ENCODE results near the gene LRBA.

The LRBA gene

DNA sequence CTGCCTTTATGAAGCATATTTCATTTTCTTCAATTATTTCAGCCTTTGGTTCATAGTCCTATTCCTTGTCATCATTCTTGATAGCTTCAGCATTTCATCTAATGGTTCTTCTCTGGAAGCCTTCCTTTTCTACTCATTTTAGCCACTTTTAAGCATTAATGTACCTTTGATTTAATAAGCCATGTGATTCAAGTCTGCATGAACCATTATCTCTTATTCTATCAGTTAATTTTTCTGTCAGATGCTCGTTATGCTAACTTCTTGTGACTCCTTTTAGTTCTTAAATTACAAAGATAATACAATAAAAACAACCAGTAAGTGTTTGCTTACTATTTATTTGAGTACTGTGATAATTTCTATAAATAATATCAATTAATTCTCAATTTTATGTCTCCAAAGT lies 643.2 kb downstream of the LRBA start:
- FAIRE-seq (no peak), DNase-seq (ENCODE audit: insufficient read length, low spot score) (no peak)
- TF ChIP-seq SPI1 (IDR thresholded peaks at IDR 0.05; ENCODE audit: low read depth, low read length) (no peak), POU2F2 (IDR thresholded peaks at IDR 0.05; ENCODE audit: low read depth, low read length) (no peak), PAX5 (IDR thresholded peaks at IDR 0.05; ENCODE audit: insufficient read depth, low read length, severe bottlenecking) (no peak), POLR2AphosphoS5 (IDR thresholded peaks at IDR 0.05; ENCODE audit: low read depth, low read length) (no peak), POLR2A (IDR thresholded peaks at IDR 0.05; ENCODE audit: low read depth, low read length) (no peak), TAF1 (IDR thresholded peaks at IDR 0.05; ENCODE audit: low read depth, low read length) (no peak)

DNA sequence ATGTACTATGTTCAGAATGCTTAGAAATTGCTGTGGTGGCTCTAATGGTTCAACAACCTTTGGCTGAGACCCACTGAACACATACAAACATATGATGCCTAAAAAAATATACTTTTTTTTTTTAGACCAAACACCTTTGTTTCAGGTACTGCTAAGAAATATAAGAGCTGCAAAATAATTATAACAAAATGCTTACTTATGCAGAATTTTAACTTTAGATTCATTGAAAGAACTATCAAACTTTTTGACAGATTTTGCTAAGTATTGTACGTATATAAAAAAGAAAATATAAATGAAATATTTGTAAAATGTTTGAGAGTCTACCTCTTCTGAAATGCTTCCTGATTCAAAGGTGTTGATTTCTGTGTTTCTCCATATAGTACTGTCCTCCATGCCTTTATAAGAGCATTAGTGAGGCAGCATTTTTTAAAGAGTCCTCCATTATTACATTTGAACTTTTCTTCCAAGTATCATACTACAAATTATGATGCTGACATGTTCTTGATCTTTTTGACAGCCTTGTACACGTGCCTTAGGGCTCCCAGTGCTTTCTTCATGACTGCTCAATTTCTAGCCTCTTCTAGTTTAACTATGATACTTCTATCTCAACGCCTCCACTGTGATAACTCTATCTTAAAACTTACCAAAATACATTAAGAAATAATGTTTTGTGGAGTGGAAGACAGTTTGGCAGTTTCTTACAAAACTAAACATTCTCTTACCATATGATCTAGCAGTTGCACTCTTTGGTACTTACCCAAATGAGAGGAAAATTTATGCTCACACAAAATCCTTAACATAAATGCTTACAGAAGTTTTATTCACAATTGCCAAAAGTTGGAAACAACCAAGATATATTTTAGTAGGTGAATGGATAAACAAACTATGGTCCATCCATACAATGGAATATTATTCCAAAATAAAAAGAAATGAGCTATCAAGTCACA lies 645.4 kb downstream of the LRBA start:
- no peak for FAIRE-seq
- no peak for TF ChIP-seq SPI1 (IDR thresholded peaks at IDR 0.05; ENCODE audit: low read depth, low read length)
- TF ChIP-seq POLR2A (IDR thresholded peaks at IDR 0.05; ENCODE audit: low read depth, low read length): no peak
- no peak for TF ChIP-seq TAF1 (IDR thresholded peaks at IDR 0.05; ENCODE audit: low read depth, low read length)
- TF ChIP-seq PAX5 (IDR thresholded peaks at IDR 0.05; ENCODE audit: insufficient read depth, low read length, severe bottlenecking): no peak
- TF ChIP-seq POU2F2 (IDR thresholded peaks at IDR 0.05; ENCODE audit: low read depth, low read length): no peak
- no peak for TF ChIP-seq POLR2AphosphoS5 (IDR thresholded peaks at IDR 0.05; ENCODE audit: low read depth, low read length)
- no peak for DNase-seq (ENCODE audit: insufficient read length, low spot score)

DNA sequence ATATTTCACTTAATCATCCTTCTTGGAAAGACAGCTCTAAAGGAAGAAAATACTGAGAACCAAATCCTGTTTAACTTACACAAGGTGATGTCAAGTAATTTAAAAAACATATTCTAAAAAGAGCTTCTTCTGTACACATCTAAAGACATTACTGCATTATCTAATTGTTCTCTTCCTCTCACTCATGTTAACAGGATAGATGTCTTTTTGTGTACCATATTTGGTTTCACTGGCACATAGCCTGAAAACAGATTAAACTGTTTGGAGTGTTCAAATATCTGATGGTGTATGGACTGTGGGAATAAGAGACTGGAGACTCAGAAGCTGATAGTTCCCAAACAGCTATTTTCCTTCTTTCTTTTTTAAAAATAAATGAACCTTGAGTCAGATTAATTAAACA lies 646.4 kb downstream of the LRBA start:
- DNase-seq (ENCODE audit: insufficient read length, low spot score): no peak

GRCh38 chr4:150367326-150367725 lies 647.8 kb downstream of the LRBA start:
- FAIRE-seq (peak; percentile 35), DNase-seq (ENCODE audit: insufficient read length, low spot score) (no peak)
- TF ChIP-seq TAF1 (IDR thresholded peaks at IDR 0.05; ENCODE audit: low read depth, low read length): no peak
- TF ChIP-seq PAX5 (IDR thresholded peaks at IDR 0.05; ENCODE audit: insufficient read depth, low read length, severe bottlenecking): no peak
- no peak for TF ChIP-seq POLR2AphosphoS5 (IDR thresholded peaks at IDR 0.05; ENCODE audit: low read depth, low read length)
- no peak for TF ChIP-seq SPI1 (IDR thresholded peaks at IDR 0.05; ENCODE audit: low read depth, low read length)
- no peak for TF ChIP-seq POU2F2 (IDR thresholded peaks at IDR 0.05; ENCODE audit: low read depth, low read length)
- TF ChIP-seq POLR2A (IDR thresholded peaks at IDR 0.05; ENCODE audit: low read depth, low read length): no peak

More for the DNA sequence above, 646.4 kb downstream of the LRBA start:
- peak; percentile 33 for FAIRE-seq
- TF ChIP-seq POLR2AphosphoS5 (IDR thresholded peaks at IDR 0.05; ENCODE audit: low read depth, low read length): no peak

- FAIRE-seq: peak; percentile 74
Observed at GRCh38 chr4:150366487-150366999, 648.5 kb downstream of the LRBA start.

DNA sequence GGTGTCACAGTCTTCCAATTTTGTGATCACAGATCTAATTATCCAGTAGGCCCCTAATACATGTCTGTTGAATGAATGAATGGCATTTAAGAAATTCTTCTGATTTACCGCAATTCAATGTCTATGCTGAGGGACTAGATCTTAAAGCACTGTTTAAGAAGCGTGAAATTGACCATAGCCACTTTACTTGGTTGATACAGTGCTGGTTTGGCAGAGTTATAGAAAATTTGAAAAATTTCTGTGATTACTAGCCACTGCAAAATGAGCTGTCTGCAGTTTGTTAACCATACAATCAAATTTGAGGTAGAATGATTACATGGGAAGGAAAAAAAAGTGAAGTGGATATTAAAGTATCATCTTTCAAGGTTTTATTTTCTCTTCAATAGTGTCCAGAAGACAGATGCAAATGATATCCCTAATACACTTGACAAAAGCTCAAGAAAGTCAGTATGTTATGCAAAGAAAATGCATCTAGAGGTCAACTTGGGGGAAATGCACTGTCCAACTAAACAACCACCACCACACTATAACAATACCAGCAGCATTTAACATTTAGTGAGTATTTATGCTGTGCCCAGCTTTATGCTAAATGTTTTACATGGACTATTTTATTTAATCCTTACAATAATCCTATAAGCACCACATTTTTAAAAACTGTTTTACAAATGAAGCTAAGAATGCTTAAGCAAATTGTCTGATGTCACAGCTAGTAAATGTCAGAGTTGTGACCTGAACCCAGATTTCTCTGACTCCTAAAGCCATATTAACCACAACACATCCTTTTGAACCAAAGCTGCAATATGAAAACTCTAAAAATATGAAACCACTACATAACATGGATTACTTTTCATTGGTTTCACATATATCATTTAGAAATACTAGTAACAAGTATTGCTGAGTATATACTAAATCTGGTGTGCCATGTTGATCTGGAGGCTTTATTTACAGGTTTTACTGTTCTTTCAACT lies 651.1 kb downstream of the LRBA start:
- FAIRE-seq (peak; percentile 45), DNase-seq (ENCODE audit: insufficient read length, low spot score) (no peak)
- TF ChIP-seq SPI1 (IDR thresholded peaks at IDR 0.05; ENCODE audit: low read depth, low read length) (no peak), PAX5 (IDR thresholded peaks at IDR 0.05; ENCODE audit: insufficient read depth, low read length, severe bottlenecking) (no peak), POLR2AphosphoS5 (IDR thresholded peaks at IDR 0.05; ENCODE audit: low read depth, low read length) (no peak), TAF1 (IDR thresholded peaks at IDR 0.05; ENCODE audit: low read depth, low read length) (no peak), POU2F2 (IDR thresholded peaks at IDR 0.05; ENCODE audit: low read depth, low read length) (no peak), POLR2A (IDR thresholded peaks at IDR 0.05; ENCODE audit: low read depth, low read length) (no peak)

More at GRCh38 chr4:150366487-150366999, 648.5 kb downstream of the LRBA start:
- peak; percentile 3 for DNase-seq (ENCODE audit: insufficient read length, low spot score)
- no peak for TF ChIP-seq POU2F2 (IDR thresholded peaks at IDR 0.05; ENCODE audit: low read depth, low read length)
- no peak for TF ChIP-seq PAX5 (IDR thresholded peaks at IDR 0.05; ENCODE audit: insufficient read depth, low read length, severe bottlenecking)
- TF ChIP-seq POLR2AphosphoS5 (IDR thresholded peaks at IDR 0.05; ENCODE audit: low read depth, low read length): no peak
- 0 out of 2 replicates have a peak, but pooled peaks have one; percentile 12 for TF ChIP-seq SPI1 (IDR thresholded peaks at IDR 0.05; ENCODE audit: low read depth, low read length)
- no peak for TF ChIP-seq POLR2A (IDR thresholded peaks at IDR 0.05; ENCODE audit: low read depth, low read length)

- DNase-seq (ENCODE audit: insufficient read length, low spot score) (no peak), FAIRE-seq (no peak)
- TF ChIP-seq POLR2AphosphoS5 (IDR thresholded peaks at IDR 0.05; ENCODE audit: low read depth, low read length): no peak
- no peak for TF ChIP-seq PAX5 (IDR thresholded peaks at IDR 0.05; ENCODE audit: insufficient read depth, low read length, severe bottlenecking)
Observed at GRCh38 chr4:150358691-150359090, 656.4 kb downstream of the LRBA start.

GRCh38 chr4:150357829-150358228 lies 657.3 kb downstream of the LRBA start:
- FAIRE-seq: no peak
- no peak for TF ChIP-seq POLR2A (IDR thresholded peaks at IDR 0.05; ENCODE audit: low read depth, low read length)
- no peak for TF ChIP-seq SPI1 (IDR thresholded peaks at IDR 0.05; ENCODE audit: low read depth, low read length)
- no peak for TF ChIP-seq POU2F2 (IDR thresholded peaks at IDR 0.05; ENCODE audit: low read depth, low read length)
- no peak for TF ChIP-seq POLR2AphosphoS5 (IDR thresholded peaks at IDR 0.05; ENCODE audit: low read depth, low read length)
- no peak for TF ChIP-seq TAF1 (IDR thresholded peaks at IDR 0.05; ENCODE audit: low read depth, low read length)
- no peak for TF ChIP-seq PAX5 (IDR thresholded peaks at IDR 0.05; ENCODE audit: insufficient read depth, low read length, severe bottlenecking)
- no peak for DNase-seq (ENCODE audit: insufficient read length, low spot score)

DNA sequence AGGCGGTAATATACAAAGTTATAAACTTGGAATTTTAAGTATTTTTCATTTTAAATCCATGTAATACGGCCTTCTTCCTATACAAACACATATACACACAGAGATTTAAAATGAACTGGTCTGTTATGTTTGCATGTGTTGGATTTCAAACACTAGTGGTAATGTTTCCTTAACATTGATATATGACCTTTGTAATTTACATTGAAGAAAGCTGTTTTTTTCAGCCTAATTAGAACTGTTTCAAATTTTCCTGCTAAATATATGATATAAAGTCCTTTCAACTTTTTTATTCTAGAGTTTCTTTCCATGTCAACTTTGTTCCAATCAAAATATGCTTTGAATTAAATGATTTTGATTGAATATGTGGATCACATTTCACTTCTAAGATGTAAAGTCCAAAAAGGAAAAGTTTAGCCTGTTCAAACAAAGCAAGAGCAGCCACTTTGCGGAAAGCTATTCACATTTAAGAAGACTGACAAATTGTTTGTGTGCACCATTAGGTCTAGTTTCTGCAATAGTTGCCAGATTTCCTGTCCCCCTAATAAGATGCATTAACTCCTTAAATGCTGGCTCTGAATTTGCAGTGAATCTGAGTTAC lies 659.1 kb downstream of the LRBA start:
- FAIRE-seq: no peak
- DNase-seq (ENCODE audit: insufficient read length, low spot score): no peak
- no peak for TF ChIP-seq POLR2AphosphoS5 (IDR thresholded peaks at IDR 0.05; ENCODE audit: low read depth, low read length)
- no peak for TF ChIP-seq SPI1 (IDR thresholded peaks at IDR 0.05; ENCODE audit: low read depth, low read length)
- no peak for TF ChIP-seq TAF1 (IDR thresholded peaks at IDR 0.05; ENCODE audit: low read depth, low read length)

Data from GM12891 (cell line).